DND-41 (cell line): ENCODE results near the gene CRYBA2.

Experiments
- CTCF ChIP-seq: IDR thresholded peaks from 2 replicates; pipeline ENCODE4 v1.5.1; 2012; ENCODE audit warnings: borderline replicate concordance, low read length, moderate library complexity, mild to moderate bottlenecking; ENCODE audit not compliant: poor library complexity, severe bottlenecking; ENCODE audit errors: extremely low read depth
- EZH2 ChIP-seq: IDR thresholded peaks from 3 replicates; pipeline ENCODE4 v1.6.1; 2012; ENCODE audit warnings: borderline replicate concordance, low read depth, mild to moderate bottlenecking, moderate library complexity, low read length, inconsistent platforms; ENCODE audit not compliant: severe bottlenecking

GRCh38 chr2:219028141-219028540, 34.9 kb upstream of the CRYBA2 start:
- TF ChIP-seq CTCF (no peak), EZH2 (no peak)
